LNCaP clone FGC (cell line): ENCODE results near the gene TLR9.

Experiments
- DNase-seq: peaks from one replicate; pipeline ENCODE4 v3.0.0-alpha.2; 2011; ENCODE audit warnings: low read depth
- H3K4me3 ChIP-seq: 2 replicates; pipeline ENCODE4 v1.5.1; 2011; ENCODE audit warnings: mild to moderate bottlenecking, low read depth, low read length, control low read depth
- CTCF ChIP-seq: IDR thresholded peaks from 2 replicates; pipeline ENCODE4 v1.5.1; 2012; ENCODE audit warnings: mild to moderate bottlenecking; ENCODE audit not compliant: control insufficient read depth, insufficient read depth; ENCODE audit errors: extremely low read depth

Gene TLR9

GRCh38 chr3:52197842-52198625 lies 27.4 kb downstream of the TLR9 start, which contains the start of gene ALAS1:
ALAS1 (plus strand) TSS chr3:52198160; CDS start chr3:52199242, 1,082 bp downstream.
- DNase-seq: peak; percentile 53
- no peak for TF ChIP-seq CTCF
- peak within 1 kb of the TSS; percentile 92 for H3K4me3 ChIP-seq

GRCh38 chr3:52197499-52197841 lies 28.0 kb downstream of the TLR9 start:
- TF ChIP-seq CTCF: no peak
- no peak for DNase-seq
- H3K4me3 ChIP-seq: peak overlapping the region; percentile 92

- no peak overlapping the region for H3K4me3 ChIP-seq
- no peak for TF ChIP-seq CTCF
- no peak for DNase-seq
Observed at GRCh38 chr3:52196977-52197376, 28.5 kb downstream of the TLR9 start.

- no peak for DNase-seq
- TF ChIP-seq CTCF: no peak
- H3K4me3 ChIP-seq: no peak overlapping the region
Observed at GRCh38 chr3:52195823-52196331, 29.6 kb downstream of the TLR9 start.

DNA sequence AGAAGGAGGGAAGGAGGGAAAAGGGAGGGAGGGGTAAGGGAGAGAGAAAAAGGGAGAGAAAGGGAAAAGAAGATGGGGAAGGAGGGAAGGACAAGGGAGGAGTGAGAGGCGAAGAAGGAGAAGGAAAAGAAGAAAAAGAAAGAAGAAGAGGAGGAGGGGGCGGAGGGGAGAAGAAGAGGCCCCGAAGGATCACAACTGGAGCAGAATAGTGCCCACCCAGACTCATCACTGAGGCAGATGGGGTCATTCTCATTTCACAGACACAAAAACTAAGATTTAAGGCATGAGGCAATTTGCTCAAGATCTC lies 30.2 kb downstream of the TLR9 start:
- H3K4me3 ChIP-seq: no peak overlapping the region
- DNase-seq: no peak
- TF ChIP-seq CTCF: no peak

DNA sequence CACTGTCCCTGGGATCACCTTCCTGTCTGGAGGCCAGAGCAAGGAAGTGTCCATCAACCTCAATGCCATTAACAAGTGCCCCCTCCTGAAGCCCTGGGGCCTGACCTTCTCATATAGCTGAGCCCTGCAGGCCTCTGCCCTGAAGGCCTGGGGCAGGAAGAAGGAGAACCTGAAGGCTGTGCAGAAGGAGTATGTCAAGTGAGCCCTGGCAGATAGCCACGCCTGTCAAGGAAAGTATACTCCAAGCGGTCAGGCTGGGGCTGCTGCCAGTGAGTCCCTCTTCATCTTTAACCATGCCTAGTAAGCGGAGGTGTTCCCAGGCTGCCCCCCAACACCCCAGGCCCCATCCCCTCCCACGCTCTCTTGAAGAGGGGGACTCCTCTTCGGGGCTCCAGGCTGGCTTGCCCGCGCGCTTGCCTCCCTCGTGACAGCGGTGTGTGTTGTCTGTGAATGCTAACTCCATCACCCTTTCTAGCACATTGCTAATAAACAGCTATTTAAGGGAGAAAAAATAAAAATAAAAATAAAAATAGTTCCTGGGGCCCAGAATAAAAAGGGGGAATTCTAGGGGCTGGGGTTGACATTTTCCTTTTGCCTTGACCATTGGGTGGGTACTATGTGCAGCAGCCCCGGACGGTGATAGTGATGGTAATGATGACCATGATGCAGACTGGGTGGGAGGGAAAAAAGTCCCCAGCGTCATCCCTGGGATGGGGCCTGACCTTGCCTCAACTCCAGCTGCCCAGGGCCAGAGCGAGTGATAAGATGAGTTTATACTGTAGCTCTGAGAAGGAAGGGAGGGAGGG lies 30.8 kb downstream of the TLR9 start:
- TF ChIP-seq CTCF: no peak
- no peak for DNase-seq
- no peak overlapping the region for H3K4me3 ChIP-seq
